Heart right ventricle (tissue), 16 donors: Measurements from ENCODE around the gene THSD7B. TPM values are rescaled to one million over a fixed set of nuclear protein-coding genes. Genes with fewer than 3 reads are reported as not detected.

Experiments used
- ATAC-seq, 8 donors: fragments of 200-7000 bp; cut with Tn5 transposase; one replicate each; pipeline ENCODE4 v1.9.1; 2020; ENCODE audit warnings: mild to moderate bottlenecking in 8 of 8, moderate library complexity in 8 of 8, moderate number of reproducible peaks in 1 of 8
- DNase-seq, 2 donors: peaks; one replicate each; pipeline ENCODE4 v3.0.0-alpha.2; 2020
- H3K27ac ChIP-seq, 10 donors: fragments of 200-600 bp; sonication (generic) in 2 of 10; one replicate each; pipeline versions ENCODE4 v1.5.0 to v1.8.0; 2020 to 2022; ENCODE audit warnings: mild to moderate bottlenecking in 3 of 10
- H3K27me3 ChIP-seq, 7 donors: fragments of 200-600 bp; one replicate each; pipeline ENCODE4 v1.8.0; 2021 to 2022; ENCODE audit warnings: mild to moderate bottlenecking in 2 of 7
- H3K36me3 ChIP-seq, 9 donors: fragments of 200-600 bp; sonication (generic) in 1 of 9; one replicate each; pipeline versions ENCODE4 v1.5.0 to v1.8.0; 2020 to 2022; ENCODE audit warnings: mild to moderate bottlenecking in 2 of 9
- H3K4me1 ChIP-seq, 9 donors: fragments of 200-600 bp; sonication (generic) in 1 of 9; one replicate each; pipeline versions ENCODE4 v1.5.0 to v1.8.0; 2020 to 2022; ENCODE audit warnings: mild to moderate bottlenecking in 4 of 9
- H3K4me3 ChIP-seq, 10 donors: fragments of 200-600 bp; sonication (generic) in 2 of 10; one replicate each; pipeline versions ENCODE4 v1.5.0 to v1.8.0; 2020 to 2022; ENCODE audit warnings: mild to moderate bottlenecking in 7 of 10, moderate library complexity in 2 of 10
- H3K9me3 ChIP-seq, 11 donors: fragments of 200-600 bp in 10 of 11; sonication (generic) in 2 of 11; one replicate each; pipeline versions ENCODE4 v1.5.0 to v1.8.0; 2013 to 2022; ENCODE audit warnings: mild to moderate bottlenecking in 2 of 11, control low read depth in 1 of 11, moderate library complexity in 1 of 11
- CTCF ChIP-seq, 9 donors: fragments of 200-600 bp; sonication (generic) in 2 of 9; IDR thresholded peaks; one replicate each; pipeline versions ENCODE4 v1.5.0 to v1.8.0; 2021 to 2022; ENCODE audit warnings: antibody characterized with exemption in 9 of 9, mild to moderate bottlenecking in 5 of 9, moderate library complexity in 1 of 9
- WGBS, 2 donors: extraction: QIAGEN DNeasy Blood & Tissue Kit; methylation state at CpG; one replicate each; pipeline ENCODE4 v1.1.7; 2013; ENCODE audit warnings: inconsistent platforms in 1 of 2; 5-methylcytosine and 5-hydroxymethylcytosine counted together
- intact Hi-C, 10 donors: fragments of 100-400 bp; cut with DNase I; formaldehyde crosslinking; loops; one replicate each; pipeline versions ENCODE4 v1.11.1 to v1.14.2; 2022
- polyA plus RNA-seq, 2 donors: library from polyadenylated mRNA; stranded (reverse); fragments of 200-250 nt; gene quantifications; one replicate each; pipeline ENCODE4 v1.2.3, GENCODE V29; 2013
- total RNA-seq, 10 donors: library from RNA; stranded (reverse); fragmentation: NEBNext Ultra II Directional in 3 of 10; extraction: Animal tissue kit (Norgen Biotek cat#: 25700) in 3 of 10; gene quantifications; one replicate each; pipeline versions ENCODE4 v1.2.1 to v1.2.4, GENCODE V29; 2021 to 2023
- donor health status: Arrhythmogenic right ventricular cardiomyopathy.
- donor health status: ischemic (EF 13 %, LVEDD 7.1; RV severe dilation, severe dysfunction).
- donor health status: healthy with polysubstance abuse.
- donor health status: DM: no; HTN: yes; CAD: no.
- donor health status: DM: no; HTN: no; CAD: no.
- donor health status: ischemic (EF 25% LVEDD 6.9; RV normal size, moderate dysfunction).
- donor health status: ischemic (EF 25% LVEDD 5.7; RV mildly dilated, moderate dysfunction).
- donor health status: healthy.
- donor health status: DM: yes; HTN: yes; CAD: no.
- donor health status: Ischemic cardiomyopathy.
- donor health status: ischemic (EF 35%, LVEDD 5.7; RV mildly dilated, moderate dysfunction).
- donor health status: nonischemic (EF 11% LVEDD 7.7; RV severe dilation, severe dysfunction).
- donor health status: DM: yes; HTN: yes; CAD: no.
- donor health status: PGD.
- donor health status: ischemic (EF 29% LVEDD 5.4; RV normal size, mild dysfunction).
- donor health status: nonischemic (EF 23%, LVEDD 6.1; RV moderate dilation, normal function).

The THSD7B gene
- total and polyA plus RNA-seq, 12 donors, result 0.01 to 0.39 (median 0.18) TPM

GRCh38 chr2:137261881-137262585 lies 496.7 kb downstream of the THSD7B start:
- no peak for DNase-seq
- Histone ChIP-seq H3K4me1 (no peaks in the 10 kb centered on the region), H3K9me3 (no peaks in the 10 kb centered on the region), H3K4me3 (no peak overlapping the region), H3K36me3 (no peaks in the 10 kb centered on the region), H3K27me3 (no peaks in the 10 kb centered on the region), H3K27ac (no peak overlapping the region)
- 60 to 61% methylated on average over 3 of the region's 3 CpGs for WGBS, 2 donors
- intact Hi-C loops, result no loop called here
- no peak for TF ChIP-seq CTCF (IDR thresholded peaks at IDR 0.05)
- no peak for ATAC-seq

GRCh38 chr2:137262594-137262993 lies 497.2 kb downstream of the THSD7B start:
- H3K4me3 ChIP-seq, result no peak overlapping the region
- 22 to 30% methylated on average over 2 of the region's 2 CpGs for WGBS, 2 donors
- H3K27ac ChIP-seq, result no peak overlapping the region
- ATAC-seq, result no peak
- no peaks in the 10 kb centered on the region for H3K9me3 ChIP-seq
- H3K36me3 ChIP-seq, result no peaks in the 10 kb centered on the region
- no peak for DNase-seq
- TF ChIP-seq CTCF (IDR thresholded peaks at IDR 0.05), result no peak
- intact Hi-C loops, result no loop called here
- H3K27me3 ChIP-seq, result no peaks in the 10 kb centered on the region
- H3K4me1 ChIP-seq, result no peaks in the 10 kb centered on the region

- peaks cover 0 to 6% (median 0%) of the 10 kb centered on the region in 11 donors for H3K9me3 ChIP-seq
- no peak overlapping the region for H3K4me3 ChIP-seq
- no peaks in the 10 kb centered on the region for H3K4me1 ChIP-seq
- H3K36me3 ChIP-seq, result no peaks in the 10 kb centered on the region
- 61 to 66% methylated on average over 4 of the region's 4 CpGs for WGBS, 2 donors
- ATAC-seq, result no peak
- H3K27me3 ChIP-seq, result no peaks in the 10 kb centered on the region
- no peak for DNase-seq
- no peak overlapping the region for H3K27ac ChIP-seq
- intact Hi-C loops, result no loop called here
- no peak for TF ChIP-seq CTCF (IDR thresholded peaks at IDR 0.05)
These were observed 522.7 kb downstream of the THSD7B start for GRCh38 chr2:137287913-137288639.

- H3K36me3 ChIP-seq, result no peaks in the 10 kb centered on the region
- ATAC-seq, result no peak
- no peaks in the 10 kb centered on the region for H3K27me3 ChIP-seq
- TF ChIP-seq CTCF (IDR thresholded peaks at IDR 0.05), result no peak
- H3K4me3 ChIP-seq, result no peak overlapping the region
- intact Hi-C loops, result no loop called here
- no peak for DNase-seq
- no peak overlapping the region for H3K27ac ChIP-seq
- peaks cover 0 to 5% (median 0%) of the 10 kb centered on the region in 11 donors for H3K9me3 ChIP-seq
- H3K4me1 ChIP-seq, result no peaks in the 10 kb centered on the region
These were observed 526.7 kb downstream of the THSD7B start for GRCh38 chr2:137291836-137292570.
